Lower leg skin (tissue), 4 donors: ENCODE results near the gene KDM2B. TPM values are rescaled to one million over a fixed set of nuclear protein-coding genes. Genes with fewer than 3 reads are reported as not detected.

ENCODE experiments used
- DNase-seq, 2 donors: peaks; one replicate each; pipeline ENCODE4 v3.0.0-alpha.2; 2019; ENCODE audit warnings: low spot score in 2 of 2
- H3K4me3 ChIP-seq: fragments of 200-600 bp; sonication (generic); 2 replicates; pipeline ENCODE4 v1.5.1; 2017; ENCODE audit warnings: mild to moderate bottlenecking, low read depth; ENCODE audit not compliant: poor library complexity, severe bottlenecking
- POLR2A ChIP-seq, 2 donors: fragments of 450-650 bp; IDR thresholded peaks; one replicate each; pipeline ENCODE4 v1.6.1; 2016 to 2017; ENCODE audit warnings: antibody characterized with exemption in 2 of 2, mild to moderate bottlenecking in 1 of 2, moderate library complexity in 1 of 2
- WGBS, 2 donors: methylation state at CpG; one replicate each; pipeline ENCODE4 v1.1.5; 2018; 5-methylcytosine and 5-hydroxymethylcytosine counted together
- intact Hi-C: fragments of 100-400 bp; cut with DNase I; formaldehyde crosslinking; loops from one replicate; pipeline ENCODE4 v1.15.0; 2023; ENCODE audit warnings: low total_unique reads
- total RNA-seq, 4 donors: library from RNA; depleted of rRNA; stranded (reverse); fragments of >200 nt; gene quantifications; one replicate each; pipeline ENCODE4 v1.1.0, GENCODE V29; 2016
- TF ChIP-seq, protein P1 (sequence below), 3 donors: fragments of 450-650 bp; IDR thresholded peaks; one replicate each; pipeline ENCODE4 v1.5.1; 2016; ENCODE audit warnings: antibody characterized with exemption in 3 of 3, mild to moderate bottlenecking in 3 of 3, moderate library complexity in 2 of 3

Gene KDM2B
- total RNA-seq, result 10 to 100 TPM; 28.9 to 72.1 (median 47.9) TPM

GRCh38 chr12:121580959-121581685 is at the start of gene KDM2B:
TSS of gene KDM2B (minus strand) at chr12:121581023. CDS start at chr12:121580911, 112 bp downstream.
- intact Hi-C loops, result no loop called here
- TF ChIP-seq, protein P1, sequence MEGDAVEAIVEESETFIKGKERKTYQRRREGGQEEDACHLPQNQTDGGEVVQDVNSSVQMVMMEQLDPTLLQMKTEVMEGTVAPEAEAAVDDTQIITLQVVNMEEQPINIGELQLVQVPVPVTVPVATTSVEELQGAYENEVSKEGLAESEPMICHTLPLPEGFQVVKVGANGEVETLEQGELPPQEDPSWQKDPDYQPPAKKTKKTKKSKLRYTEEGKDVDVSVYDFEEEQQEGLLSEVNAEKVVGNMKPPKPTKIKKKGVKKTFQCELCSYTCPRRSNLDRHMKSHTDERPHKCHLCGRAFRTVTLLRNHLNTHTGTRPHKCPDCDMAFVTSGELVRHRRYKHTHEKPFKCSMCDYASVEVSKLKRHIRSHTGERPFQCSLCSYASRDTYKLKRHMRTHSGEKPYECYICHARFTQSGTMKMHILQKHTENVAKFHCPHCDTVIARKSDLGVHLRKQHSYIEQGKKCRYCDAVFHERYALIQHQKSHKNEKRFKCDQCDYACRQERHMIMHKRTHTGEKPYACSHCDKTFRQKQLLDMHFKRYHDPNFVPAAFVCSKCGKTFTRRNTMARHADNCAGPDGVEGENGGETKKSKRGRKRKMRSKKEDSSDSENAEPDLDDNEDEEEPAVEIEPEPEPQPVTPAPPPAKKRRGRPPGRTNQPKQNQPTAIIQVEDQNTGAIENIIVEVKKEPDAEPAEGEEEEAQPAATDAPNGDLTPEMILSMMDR (IDR thresholded peaks at IDR 0.05), result no peak
- TF ChIP-seq POLR2A (IDR thresholded peaks at IDR 0.05), result no peak
- peak in 1 of 2 donors; percentile 37 for DNase-seq
- WGBS, 2 donors, result 31 to 34% methylated on average over 23 of the region's 23 CpGs
- peak within 1 kb of the TSS; percentile 41 for H3K4me3 ChIP-seq

DNA sequence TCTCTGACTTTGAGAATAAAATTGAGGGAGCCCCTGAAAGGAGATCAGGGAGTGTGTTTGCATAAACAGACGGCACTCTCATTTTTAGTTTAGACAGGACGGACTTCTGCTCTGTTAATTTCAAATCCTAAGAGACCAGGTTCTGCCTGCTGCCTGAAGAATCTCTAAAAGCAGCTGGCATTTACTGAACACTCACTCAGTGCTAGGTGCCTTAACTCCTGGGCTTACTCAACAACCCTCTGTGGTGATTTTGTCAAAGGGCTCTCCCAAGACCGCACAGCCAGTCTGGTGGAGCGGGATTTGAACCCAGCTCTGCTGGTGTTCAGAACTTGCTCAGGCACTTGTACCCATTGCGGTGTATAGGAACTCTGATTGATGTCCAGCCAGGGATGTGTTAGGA is 47.7 kb upstream of the KDM2B start:
- TF ChIP-seq POLR2A (IDR thresholded peaks at IDR 0.05), result no peak
- TF ChIP-seq, protein P1 (IDR thresholded peaks at IDR 0.05), result no peak
- H3K4me3 ChIP-seq, result no peak overlapping the region
- no peak for DNase-seq
- 51 to 63% methylated on average over 5 of the region's 5 CpGs for WGBS, 2 donors
- intact Hi-C loops, result loop anchor here (5.0 to 10.0 kb wide), 2 partner anchors 44 to 54 kb away; no protein-coding TSS in a partner anchor

GRCh38 chr12:121628037-121628436 is 47.2 kb upstream of the KDM2B start:
- H3K4me3 ChIP-seq, result no peak overlapping the region
- WGBS, 2 donors, result 21 to 31% methylated on average over 8 of the region's 8 CpGs
- DNase-seq, result no peak
- intact Hi-C loops, result loop anchor here (5.0 to 10.0 kb wide), 2 partner anchors 44 to 53 kb away; no protein-coding TSS in a partner anchor
- TF ChIP-seq POLR2A (IDR thresholded peaks at IDR 0.05), result no peak
- TF ChIP-seq, protein P1 (IDR thresholded peaks at IDR 0.05), result no peak

- intact Hi-C loops, result loop anchor here (5.0 to 10.0 kb wide), 2 partner anchors 45 to 52 kb away; no protein-coding TSS in a partner anchor
- peak overlapping the region; percentile 42 for H3K4me3 ChIP-seq
- WGBS, 2 donors, result 0% methylated on average over 36 to 39 of the region's 53 CpGs
- peak; percentile 47 to 94 for DNase-seq
- TF ChIP-seq, protein P1 (IDR thresholded peaks at IDR 0.05), result no peak
- no peak for TF ChIP-seq POLR2A (IDR thresholded peaks at IDR 0.05)
Measured at GRCh38 chr12:121626853-121627640, 46.2 kb upstream of the KDM2B start.

DNA sequence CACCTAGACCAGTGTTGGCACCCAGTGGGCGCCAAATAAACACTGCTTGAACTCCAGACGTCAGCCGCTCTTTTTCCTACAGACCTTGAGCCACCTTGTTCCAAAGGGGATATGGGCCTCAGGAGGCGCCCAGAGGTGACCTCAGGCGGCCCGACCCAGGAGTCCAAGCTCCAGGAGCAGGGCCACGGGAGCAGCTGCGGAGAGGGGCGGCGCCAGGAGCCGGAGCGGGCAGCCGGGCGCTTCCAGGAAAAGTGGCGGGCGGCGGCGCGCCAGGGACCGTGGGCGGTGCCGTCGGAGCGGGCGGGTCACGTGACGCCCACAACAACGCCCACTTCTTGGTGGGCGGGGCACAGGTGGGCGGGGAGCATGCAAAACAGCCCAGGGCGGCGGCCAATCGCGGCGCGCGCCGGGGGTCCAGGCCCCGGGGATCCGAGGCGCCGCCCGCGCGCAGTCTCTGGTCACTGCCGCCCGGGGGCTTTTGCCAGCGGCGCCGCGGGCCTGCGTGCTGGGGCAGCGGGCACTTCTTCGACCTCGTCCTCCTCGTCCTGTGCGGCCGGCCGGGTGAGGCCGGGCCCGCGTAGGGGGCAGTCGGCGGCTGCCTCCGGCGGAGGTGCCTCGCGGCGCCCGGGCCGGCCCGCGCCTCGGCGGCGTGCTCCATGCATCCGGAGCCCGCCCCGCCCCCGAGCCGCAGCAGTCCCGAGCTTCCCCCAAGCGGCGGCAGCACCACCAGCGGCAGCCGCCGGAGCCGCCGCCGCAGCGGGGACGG is 45.4 kb upstream of the KDM2B start, which contains the start of gene ORAI1:
ORAI1 (plus strand) TSS at position 444 of the 766 bp plus-strand sequence.
- peak in 1 of 2 donors; percentile 49 for TF ChIP-seq POLR2A (IDR thresholded peaks at IDR 0.05)
- TF ChIP-seq, protein P1 (IDR thresholded peaks at IDR 0.05), result no peak
- intact Hi-C loops, result loop anchor here (5.0 to 10.0 kb wide), 2 partner anchors 46 to 51 kb away; no protein-coding TSS in a partner anchor
- DNase-seq, result peak; percentile 94 to 99
- peak within 1 kb of the TSS; percentile 42 for H3K4me3 ChIP-seq
- 1% methylated on average over 31 to 36 of the region's 92 CpGs for WGBS, 2 donors
